HepG2 (cell line): ENCODE results near the gene ANAPC5. TPM values are rescaled to one million over a fixed set of nuclear protein-coding genes. Genes with fewer than 3 reads are reported as not detected.

Experiments
- BHLHE40 ChIP-seq: IDR thresholded peaks from 2 replicates; pipeline ENCODE4 v1.6.1; 2011; ENCODE audit warnings: low read length, improper control_type of control experiment
- CERS6 ChIP-seq: sonication (generic); formaldehyde crosslinking; IDR thresholded peaks from 2 replicates; pipeline ENCODE4 v1.5.0; 2020; ENCODE audit warnings: missing genetic modification reagents
- DMAP1 ChIP-seq: IDR thresholded peaks from 2 replicates; pipeline ENCODE4 v1.6.1; 2016
- HNF1A ChIP-seq, 2 experiments: sonication (generic) in 1 of 2; formaldehyde crosslinking in 1 of 2; IDR thresholded peaks; 2 replicates each; pipeline versions ENCODE4 v1.4.0 to v1.6.1; 2016 to 2020; ENCODE audit warnings: borderline replicate concordance in 1 of 2, low read depth in 1 of 2, mild to moderate bottlenecking in 1 of 2, missing genetic modification reagents in 1 of 2
- HNRNPUL1 ChIP-seq: fragments of 200-400 bp; formaldehyde crosslinking; IDR thresholded peaks from 2 replicates; pipeline ENCODE4 v1.6.1; 2017; ENCODE audit warnings: low read depth, mild to moderate bottlenecking, low read length, moderate library complexity
- KDM5A ChIP-seq: fragments of 200-600 bp; sonication (generic); IDR thresholded peaks from 2 replicates; pipeline ENCODE4 v1.7.0; 2018; ENCODE audit warnings: antibody characterized with exemption, mild to moderate bottlenecking, low read length, borderline replicate concordance
- MEIS1 ChIP-seq: sonication (generic); formaldehyde crosslinking; IDR thresholded peaks from 2 replicates; pipeline ENCODE4 v1.9.0; 2021; ENCODE audit warnings: mild to moderate bottlenecking, missing genetic modification reagents, moderate library complexity, borderline replicate concordance
- MXI1 ChIP-seq: IDR thresholded peaks from 3 replicates; pipeline ENCODE4 v1.6.1; 2012; ENCODE audit warnings: low read depth, low read length, inconsistent platforms, borderline replicate concordance
- TBL1XR1 ChIP-seq: fragments of 150-350 bp; IDR thresholded peaks from 2 replicates; pipeline ENCODE4 v1.6.1; 2014; ENCODE audit warnings: borderline replicate concordance, low read length; ENCODE audit not compliant: partially characterized antibody
- TFAP4 ChIP-seq: sonication (generic); IDR thresholded peaks from 2 replicates; pipeline ENCODE4 v1.6.1; 2016; ENCODE audit warnings: low read depth, borderline replicate concordance
- TSC22D2 ChIP-seq: sonication (generic); formaldehyde crosslinking; IDR thresholded peaks from 2 replicates; pipeline ENCODE4 v1.5.1; 2020; ENCODE audit warnings: missing genetic modification reagents, mild to moderate bottlenecking, borderline replicate concordance
- U2AF2 ChIP-seq: fragments of 200-400 bp; formaldehyde crosslinking; IDR thresholded peaks from 2 replicates; pipeline ENCODE4 v1.6.1; 2017; ENCODE audit warnings: low read depth, mild to moderate bottlenecking, low read length
- ZFAT ChIP-seq: sonication (generic); formaldehyde crosslinking; conservative IDR thresholded peaks from 2 replicates; pipeline ENCODE4 v1.8.1; 2023; ENCODE audit warnings: missing genetic modification reagents, inconsistent platforms
- ZNF10 ChIP-seq: sonication (generic); formaldehyde crosslinking; IDR thresholded peaks from 2 replicates; pipeline ENCODE4 v1.4.0; 2020; ENCODE audit warnings: mild to moderate bottlenecking, low read depth, missing genetic modification reagents, borderline replicate concordance
- ZNF282 ChIP-seq: fragments of 450-650 bp; IDR thresholded peaks from 2 replicates; pipeline ENCODE4 v1.6.1; 2018; ENCODE audit not compliant: partially characterized antibody
- ZNF343 ChIP-seq: sonication (generic); formaldehyde crosslinking; IDR thresholded peaks from 2 replicates; pipeline ENCODE4 v1.4.0; 2020; ENCODE audit warnings: mild to moderate bottlenecking, missing genetic modification reagents
- ZNF572 ChIP-seq: sonication (generic); formaldehyde crosslinking; IDR thresholded peaks from 2 replicates; pipeline ENCODE4 v1.5.1; 2020; ENCODE audit warnings: mild to moderate bottlenecking, missing genetic modification reagents
- ZNF652 ChIP-seq: IDR thresholded peaks from 2 replicates; pipeline ENCODE4 v1.6.1; 2016; ENCODE audit warnings: low read depth, borderline replicate concordance
- ZNF691 ChIP-seq: sonication (generic); formaldehyde crosslinking; IDR thresholded peaks from 2 replicates; pipeline ENCODE4 v1.4.0; 2020; ENCODE audit warnings: missing genetic modification reagents, low read depth, mild to moderate bottlenecking, borderline replicate concordance
- ZSCAN21 ChIP-seq: sonication (generic); formaldehyde crosslinking; IDR thresholded peaks from 2 replicates; pipeline ENCODE4 v1.8.0; 2022; ENCODE audit warnings: mild to moderate bottlenecking, missing genetic modification reagents, moderate library complexity, borderline replicate concordance
- polyA plus RNA-seq, 8 experiments: library from polyadenylated mRNA; depleted of rRNA in 3 of 8; stranded (reverse) in 7 of 8; unstranded in 1 of 8; fragments of >200 nt; fragmentation: Illumina TruSeq in 4 of 8; extraction: Trizol in 4 of 8; gene quantifications; 2 replicates each; pipeline versions ENCODE4 v1.2.1 to v1.2.3, GENCODE V29; 2011 to 2016; ENCODE audit warnings: low read depth in 4 of 8, missing spikeins in 1 of 8, mixed read lengths in 1 of 8; ENCODE audit not compliant: insufficient read depth in 1 of 8
- total RNA-seq, 5 experiments: library from RNA; depleted of rRNA; stranded (reverse); fragments of >200 nt; fragmentation: Illumina TruSeq; extraction: Trizol; gene quantifications; 2 replicates each; pipeline ENCODE4 v1.2.3, GENCODE V29; 2016; ENCODE audit warnings: low read depth in 1 of 5

ANAPC5 gene
- total and polyA plus RNA-seq, 2 of the 13 experiments (the other 11 are each of a cell fraction or from before 2014, with no cell fraction given), result 146 to 161 TPM

- TF ChIP-seq HNF1A (IDR thresholded peaks at IDR 0.05; ENCODE audit: low read depth), result peak; percentile 96
- peak; percentile 95; the same call in 1 of the 2 replicates for TF ChIP-seq HNF1A (CRISPR knock-in tag; IDR thresholded peaks at IDR 0.05; ENCODE audit: borderline replicate concordance)
- no peak for TF ChIP-seq ZSCAN21 (CRISPR knock-in tag)
- TF ChIP-seq HNRNPUL1, result peak; percentile 97
- peak; percentile 33; the same call in 1 of the 2 replicates for TF ChIP-seq TFAP4
- no peak for TF ChIP-seq TSC22D2 (CRISPR knock-in tag)
- TF ChIP-seq MXI1, result no peak
- TF ChIP-seq ZNF572 (CRISPR knock-in tag), result no peak
- no peak for TF ChIP-seq ZNF10 (CRISPR knock-in tag)
- TF ChIP-seq CERS6 (CRISPR knock-in tag), result no peak
- TF ChIP-seq ZNF343 (CRISPR knock-in tag), result no peak
- peak; percentile 30; the same call in 1 of the 2 replicates for TF ChIP-seq DMAP1
- no peak for TF ChIP-seq ZNF282
- TF ChIP-seq TBL1XR1, result no peak
- TF ChIP-seq U2AF2, result no peak
- TF ChIP-seq ZFAT (CRISPR knock-in tag), result no peak
- TF ChIP-seq ZNF691 (CRISPR knock-in tag), result no peak
- no peak for TF ChIP-seq KDM5A
- TF ChIP-seq MEIS1, result no peak
- TF ChIP-seq BHLHE40, result no peak
- TF ChIP-seq ZNF652 (CRISPR knock-in tag), result peak; percentile 98
Observed at GRCh38 chr12:121376754-121377697, 24.8 kb upstream of the ANAPC5 start (continued).
